Activated naive CD8-positive, alpha-beta T cell treated with anti-CD3 and anti-CD28 coated beads, Interleukin-2, amount 50 U/mL, for 16 hours (primary cell): ENCODE data around the gene RUNDC3A.

ENCODE experiments used
- DNase-seq: peaks from one replicate; pipeline ENCODE4 v3.0.0-alpha.2; 2020; ENCODE audit warnings: low read depth, low spot score

Gene RUNDC3A

GRCh38 chr17:44283344-44284023 lies 24.9 kb upstream of the RUNDC3A start:
- no peak for DNase-seq

GRCh38 chr17:44284024-44284400 lies 24.4 kb upstream of the RUNDC3A start:
- DNase-seq, result no peak

- DNase-seq, result no peak
These were observed 20.8 kb upstream of the RUNDC3A start for GRCh38 chr17:44287651-44288050.

GRCh38 chr17:44293509-44294226 lies 14.7 kb upstream of the RUNDC3A start:
- no peak for DNase-seq

DNA sequence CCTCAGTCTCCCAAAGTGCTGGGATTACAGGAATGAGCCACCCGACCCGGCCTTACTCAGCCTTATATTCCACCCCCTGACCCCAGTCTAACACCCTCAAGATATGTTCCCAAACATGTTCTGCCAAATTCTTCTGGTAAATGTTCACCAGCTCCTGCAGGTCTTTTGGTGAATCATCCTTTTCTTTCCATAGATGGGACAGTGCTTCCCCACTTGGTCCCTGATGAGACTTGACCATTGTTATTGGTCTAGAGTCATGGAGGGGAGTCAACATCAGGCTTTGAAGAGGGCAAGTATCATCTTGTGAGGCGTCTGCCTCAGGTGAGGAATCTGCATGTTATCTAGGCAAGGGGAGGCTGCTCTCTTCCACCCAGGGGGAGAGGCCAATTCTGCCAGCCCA lies 10.4 kb upstream of the RUNDC3A start:
- no peak for DNase-seq

GRCh38 chr17:44304651-44305050 lies 3.8 kb upstream of the RUNDC3A start:
- DNase-seq, result no peak

DNA sequence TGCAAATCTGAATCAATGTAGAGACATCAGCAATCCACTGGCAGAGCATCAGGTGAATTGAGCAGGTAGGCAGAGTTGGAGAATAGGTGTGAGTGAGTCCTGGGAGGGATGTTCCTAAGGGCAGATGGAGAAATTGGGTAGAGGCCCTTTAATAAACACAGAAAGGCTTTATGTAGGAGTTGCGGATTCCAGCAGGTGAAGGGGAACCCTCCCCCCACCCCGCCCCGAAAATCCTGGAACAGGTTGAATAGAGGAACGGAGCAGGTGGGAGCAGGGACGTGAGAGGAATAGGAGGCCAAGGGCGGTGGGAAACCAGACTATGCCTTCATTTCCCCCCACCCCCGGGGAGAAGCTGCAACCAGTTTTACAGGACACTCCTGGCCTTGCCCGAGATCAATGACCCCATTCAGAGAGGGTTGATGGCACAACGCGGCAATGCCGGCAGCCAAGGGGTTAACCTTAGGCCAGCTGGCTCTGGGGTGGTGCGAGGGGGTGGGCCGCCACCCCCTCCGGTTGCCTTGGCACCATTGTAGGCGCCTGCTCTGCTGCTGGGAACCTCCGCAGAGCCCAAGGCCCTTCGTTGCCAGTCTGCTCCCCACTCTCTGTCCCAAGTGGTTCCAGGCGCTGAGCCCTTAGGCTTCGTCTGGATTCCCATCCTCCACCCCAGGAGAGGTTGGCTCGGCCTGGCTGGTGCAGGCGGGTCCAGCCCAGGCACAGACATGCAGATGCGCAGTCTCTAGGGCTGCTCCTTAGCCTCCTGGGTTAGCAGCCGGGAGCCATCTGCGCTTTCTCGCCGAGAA lies 814 bp upstream of the RUNDC3A start:
- DNase-seq, result no peak

GRCh38 chr17:44308865-44309264 lies 464 bp downstream of the RUNDC3A start:
- DNase-seq, result no peak

GRCh38 chr17:44309472-44309871 lies 1.1 kb downstream of the RUNDC3A start:
- DNase-seq, result no peak

GRCh38 chr17:44310188-44310587 lies 1.8 kb downstream of the RUNDC3A start:
- no peak for DNase-seq

DNA sequence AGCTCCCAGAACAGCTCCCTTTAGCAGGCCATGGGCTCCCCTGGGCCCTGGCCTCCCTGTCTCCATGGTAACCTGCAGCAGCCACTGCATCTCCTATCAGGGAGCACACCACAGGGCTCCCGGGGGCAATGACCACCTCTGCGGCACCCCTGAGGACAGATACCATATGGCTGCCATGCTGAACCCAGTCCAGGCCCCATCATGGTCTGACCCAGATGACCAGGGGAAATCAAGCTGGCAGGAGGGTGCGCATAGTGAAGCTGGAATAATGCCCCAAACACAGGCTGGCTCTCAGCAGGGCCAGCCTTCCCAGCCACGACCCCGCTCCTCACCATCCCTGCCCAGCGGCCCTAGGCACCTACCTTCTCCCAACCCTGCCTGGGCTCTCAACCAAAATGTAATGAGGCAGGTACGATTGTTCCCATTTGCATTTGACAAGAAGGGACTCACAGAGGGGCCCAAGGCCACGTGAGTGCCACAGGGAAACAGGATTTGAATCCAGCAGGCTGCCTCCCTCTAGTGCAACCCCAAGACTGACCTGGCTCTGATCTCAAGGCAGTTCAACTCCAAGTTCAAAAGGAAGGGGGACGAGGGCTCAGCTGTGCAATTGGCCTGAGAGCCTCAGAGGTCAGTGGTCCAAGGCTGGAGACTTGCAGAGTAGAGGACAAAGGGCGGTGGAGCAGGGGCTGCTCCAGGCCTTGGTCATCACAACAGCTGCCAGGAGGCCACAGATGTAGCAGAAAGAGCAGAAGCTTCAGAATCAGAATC lies 2.4 kb downstream of the RUNDC3A start:
- DNase-seq, result no peak

GRCh38 chr17:44311562-44312181 lies 3.3 kb downstream of the RUNDC3A start:
- DNase-seq, result no peak

- no peak for DNase-seq
These were observed 4.1 kb downstream of the RUNDC3A start for GRCh38 chr17:44312396-44313104.

GRCh38 chr17:44314031-44314430 lies 5.6 kb downstream of the RUNDC3A start:
- no peak for DNase-seq

DNA sequence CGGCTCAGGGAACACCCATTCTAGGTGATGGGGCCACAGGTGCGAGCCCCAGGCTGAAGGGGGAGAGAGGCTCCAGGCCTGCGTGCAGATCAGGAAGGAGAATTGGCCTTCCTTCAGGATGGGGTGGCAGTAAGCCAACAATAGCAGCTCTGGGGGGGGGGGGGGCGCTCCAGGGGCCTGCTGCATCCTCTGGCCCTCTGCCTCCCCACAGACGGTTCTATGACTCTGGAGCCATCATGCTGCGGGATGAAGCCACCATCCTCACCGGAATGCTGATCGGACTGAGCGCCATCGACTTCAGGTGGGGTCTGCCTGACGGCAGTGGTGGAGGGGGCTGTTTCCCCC lies 6.1 kb downstream of the RUNDC3A start:
- no peak for DNase-seq

- no peak for DNase-seq
These were observed 6.7 kb downstream of the RUNDC3A start for GRCh38 chr17:44314869-44315661.

DNA sequence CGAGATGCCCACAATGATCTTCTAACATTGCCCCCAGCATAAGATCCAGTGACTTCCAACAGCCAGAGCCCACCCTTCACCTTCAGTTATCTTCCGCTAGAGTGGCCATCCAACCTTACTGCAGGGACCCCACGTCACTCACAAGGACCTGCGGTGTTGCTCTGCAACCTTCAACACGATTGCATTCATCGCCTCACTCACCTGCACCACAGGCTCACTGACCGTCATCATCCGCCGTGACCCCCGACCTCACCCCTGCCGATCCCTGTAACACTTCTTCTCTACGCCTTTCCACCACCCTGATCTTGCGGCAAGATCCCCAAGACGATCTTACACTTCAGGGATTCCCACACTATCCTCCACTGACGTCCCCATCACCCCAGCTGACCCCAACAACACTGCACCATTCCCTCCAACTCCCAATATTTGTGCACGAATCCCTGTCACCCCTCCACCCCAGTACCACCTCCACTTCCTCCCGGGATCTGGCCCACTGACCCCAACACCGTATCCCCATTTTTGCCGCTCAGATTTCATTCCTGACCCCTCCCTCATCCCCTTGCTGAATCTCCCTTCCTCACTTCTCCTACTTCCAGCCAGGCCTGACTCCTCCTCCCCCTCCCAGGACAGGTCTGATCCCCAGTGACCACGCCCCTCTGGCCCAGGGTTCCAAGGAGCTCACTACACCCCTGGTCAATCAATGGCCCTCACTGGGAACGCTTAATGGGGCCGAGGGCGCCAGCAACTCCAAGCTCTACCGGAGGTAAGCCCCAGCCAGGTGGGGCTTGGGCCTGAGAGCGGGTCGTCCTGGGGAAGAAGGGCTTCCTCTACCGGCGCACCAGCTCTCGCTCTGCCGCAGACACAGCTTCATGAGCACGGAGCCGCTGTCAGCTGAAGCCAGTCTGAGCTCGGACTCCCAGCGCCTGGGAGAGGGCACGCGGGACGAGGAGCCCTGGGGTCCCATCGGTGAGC lies 7.6 kb downstream of the RUNDC3A start:
- no peak for DNase-seq

DNA sequence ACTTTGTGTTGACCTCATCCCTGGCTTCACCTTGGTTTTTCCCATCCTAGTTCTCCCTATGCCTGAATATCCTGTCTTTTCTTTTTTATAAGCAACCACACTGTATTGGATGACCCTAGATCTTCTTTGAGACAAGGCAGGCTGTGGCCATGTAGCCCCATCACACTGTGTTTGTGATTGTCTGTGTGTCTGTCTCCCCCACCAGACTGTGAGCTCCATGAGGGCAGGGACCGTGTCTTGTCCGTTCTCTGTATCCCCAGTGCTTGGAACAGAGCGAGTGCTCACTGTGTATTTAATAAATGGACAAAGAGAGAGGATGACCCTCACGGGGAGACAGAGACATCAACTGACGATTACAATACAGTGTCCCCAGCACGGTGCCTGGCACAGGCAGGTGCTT lies 9.1 kb downstream of the RUNDC3A start:
- DNase-seq, result no peak
